Retinal pigment epithelial cell (primary cell): Measurements from ENCODE around the gene CBLIF.
A peak's percentile ranks its signal among the peaks of the same experiment; 100 is the strongest.

Experiments used
- DNase-seq: peaks from one replicate; pipeline ENCODE4 v3.0.0-alpha.2; 2010; ENCODE audit warnings: low read depth
- H3K4me3 ChIP-seq: 2 replicates; pipeline ENCODE4 v1.5.1; 2011; ENCODE audit warnings: mild to moderate bottlenecking, low read length, control low read depth, moderate library complexity
- CTCF ChIP-seq: conservative IDR thresholded peaks from 2 replicates; pipeline ENCODE4 v1.5.1; 2011; ENCODE audit warnings: low read depth, low read length, control low read depth, inconsistent platforms

CBLIF gene

GRCh38 chr11:59877325-59877724 is 32.0 kb upstream of the CBLIF start:
- no peak for DNase-seq
- no peak overlapping the region for H3K4me3 ChIP-seq
- TF ChIP-seq CTCF = no peak

- DNase-seq = no peak
- H3K4me3 ChIP-seq = no peak overlapping the region
- TF ChIP-seq CTCF = no peak
Measured at GRCh38 chr11:59875856-59876519, 30.7 kb upstream of the CBLIF start.

- no peak for DNase-seq
- no peak overlapping the region for H3K4me3 ChIP-seq
- TF ChIP-seq CTCF = no peak
Measured at GRCh38 chr11:59872076-59872475, 26.8 kb upstream of the CBLIF start.

- TF ChIP-seq CTCF = no peak
- H3K4me3 ChIP-seq = no peak overlapping the region
- no peak for DNase-seq
Measured at GRCh38 chr11:59867946-59868345, 22.6 kb upstream of the CBLIF start.

GRCh38 chr11:59866836-59867235 is 21.5 kb upstream of the CBLIF start:
- no peak for DNase-seq
- no peak for TF ChIP-seq CTCF
- no peak overlapping the region for H3K4me3 ChIP-seq

- H3K4me3 ChIP-seq = no peak within 1 kb of the TSS
- DNase-seq = no peak
- no peak for TF ChIP-seq CTCF
Measured at GRCh38 chr11:59866397-59866796, 21.1 kb upstream of the CBLIF start, which contains the start of gene TCN1. TSS of gene TCN1 (minus strand) at chr11:59866487. CDS start at chr11:59866470, 17 bp downstream.

GRCh38 chr11:59865031-59865430 is 19.7 kb upstream of the CBLIF start:
- no peak overlapping the region for H3K4me3 ChIP-seq
- TF ChIP-seq CTCF = no peak
- DNase-seq = peak; percentile 62
